Cerebellar cortex (tissue), 1 donor: ENCODE results near the gene ASGR1.
"Not testable (repeated sequence)": the region's sequence is repeated elsewhere in the genome, so short reads cannot be mapped to it uniquely, and the experiment has no call there.

Source experiments
- DNase-seq: peaks from one replicate; pipeline ENCODE4 v3.0.0-alpha.2; 2015; ENCODE audit warnings: low spot score

ASGR1 gene

GRCh38 chr17:7159571-7159970 lies 19.6 kb downstream of the ASGR1 start:
- not testable (repeated sequence) for DNase-seq

- not testable (repeated sequence) for DNase-seq
Observed at GRCh38 chr17:7158424-7158823, 20.7 kb downstream of the ASGR1 start.

GRCh38 chr17:7156342-7156940 lies 22.7 kb downstream of the ASGR1 start:
- no peak for DNase-seq

- DNase-seq: no peak
Observed at GRCh38 chr17:7147772-7148171, 31.4 kb downstream of the ASGR1 start.

GRCh38 chr17:7146115-7146514 lies 33.1 kb downstream of the ASGR1 start:
- DNase-seq: no peak

GRCh38 chr17:7144213-7144612 lies 35.0 kb downstream of the ASGR1 start:
- DNase-seq: no peak

GRCh38 chr17:7141824-7142223 lies 37.3 kb downstream of the ASGR1 start:
- no peak for DNase-seq

- no peak for DNase-seq
Observed at GRCh38 chr17:7139400-7139799, 39.8 kb downstream of the ASGR1 start.

GRCh38 chr17:7138800-7139381 lies 40.3 kb downstream of the ASGR1 start:
- no peak for DNase-seq

GRCh38 chr17:7137171-7137943 lies 41.8 kb downstream of the ASGR1 start:
- no peak for DNase-seq

GRCh38 chr17:7136266-7136877 lies 42.8 kb downstream of the ASGR1 start:
- DNase-seq: peak; percentile 80

- DNase-seq: no peak
Observed at GRCh38 chr17:7133916-7134315, 45.3 kb downstream of the ASGR1 start.

- DNase-seq: no peak
Observed at GRCh38 chr17:7133424-7133823, 45.7 kb downstream of the ASGR1 start.

GRCh38 chr17:7132511-7133094 lies 46.6 kb downstream of the ASGR1 start:
- no peak for DNase-seq

GRCh38 chr17:7131423-7131791 lies 47.8 kb downstream of the ASGR1 start:
- no peak for DNase-seq

- no peak for DNase-seq
Observed at GRCh38 chr17:7130621-7131422, 48.3 kb downstream of the ASGR1 start.

GRCh38 chr17:7129311-7129710 lies 49.9 kb downstream of the ASGR1 start:
- DNase-seq: no peak

- no peak for DNase-seq
Observed at GRCh38 chr17:7128160-7128559, 51.0 kb downstream of the ASGR1 start.

GRCh38 chr17:7127501-7127900 lies 51.7 kb downstream of the ASGR1 start:
- not testable (repeated sequence) for DNase-seq

- not testable (repeated sequence) for DNase-seq
Observed at GRCh38 chr17:7126386-7126785, 52.8 kb downstream of the ASGR1 start.

GRCh38 chr17:7124923-7125322 lies 54.2 kb downstream of the ASGR1 start:
- DNase-seq: no peak

GRCh38 chr17:7123844-7124243 lies 55.3 kb downstream of the ASGR1 start:
- no peak for DNase-seq
